ENCODE results near the gene MOB4.
"Not testable (repeated sequence)": the region's sequence is repeated elsewhere in the genome, so short reads cannot be mapped to it uniquely, and the experiment has no call there.

Gene MOB4

DNA sequence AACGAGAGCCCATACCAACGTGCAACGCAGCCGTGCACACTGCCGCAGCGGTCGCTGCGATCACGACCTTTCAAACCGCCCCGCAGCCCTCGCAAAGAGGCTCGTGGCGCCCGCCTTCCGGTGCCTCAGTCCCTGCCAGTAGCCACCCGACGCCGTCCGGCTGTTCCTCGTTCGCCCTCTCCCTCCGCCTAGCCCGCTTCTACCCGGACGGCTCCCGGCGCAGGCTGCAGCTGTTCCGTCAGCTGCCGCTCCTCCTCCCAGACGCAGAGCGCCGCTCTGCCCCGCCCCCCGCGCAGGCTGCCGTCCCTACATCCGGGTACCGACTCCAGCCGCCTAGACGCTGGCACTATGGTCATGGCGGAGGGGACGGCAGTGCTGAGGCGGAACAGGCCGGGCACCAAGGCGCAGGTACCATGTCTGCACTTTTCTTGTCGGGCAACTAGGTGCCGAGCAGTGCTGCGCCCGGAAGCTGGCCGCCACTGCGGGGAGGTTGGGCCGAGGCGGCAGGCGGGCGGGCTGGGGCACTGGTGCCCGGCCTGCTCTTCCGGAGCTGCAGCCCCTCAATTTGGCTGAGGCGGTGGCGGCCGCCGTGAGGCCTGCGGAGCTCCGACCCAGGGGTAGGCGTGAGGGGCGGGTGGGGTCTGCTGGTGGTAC, at the start of gene MOB4:
MOB4 (plus strand) TSS at position 328 of the 654 bp plus-strand sequence; CDS start at position 349, 21 bp downstream.
- DNase-seq, result peak; percentile 84 to 89 (median 88)

DNA sequence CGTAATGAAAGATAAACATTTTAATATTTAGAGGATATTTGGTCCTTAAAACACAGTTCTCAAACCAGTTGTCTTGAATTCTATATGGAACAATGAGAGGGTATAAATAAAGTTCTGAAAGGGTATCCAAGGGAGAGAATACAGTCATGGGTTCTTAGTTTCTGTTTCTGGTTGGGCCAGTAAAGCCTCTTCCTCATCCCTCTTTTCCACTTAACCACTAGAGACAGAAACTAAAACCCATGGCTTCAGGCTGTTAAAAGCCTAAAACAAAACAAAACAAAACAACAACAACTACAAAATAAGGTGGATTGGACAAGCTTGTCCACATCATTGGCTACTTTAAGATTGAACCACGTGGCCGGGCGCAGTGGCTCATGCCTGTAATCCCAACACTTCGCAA, 43.7 kb upstream of the MOB4 start:
- DNase-seq, result no peak

DNA sequence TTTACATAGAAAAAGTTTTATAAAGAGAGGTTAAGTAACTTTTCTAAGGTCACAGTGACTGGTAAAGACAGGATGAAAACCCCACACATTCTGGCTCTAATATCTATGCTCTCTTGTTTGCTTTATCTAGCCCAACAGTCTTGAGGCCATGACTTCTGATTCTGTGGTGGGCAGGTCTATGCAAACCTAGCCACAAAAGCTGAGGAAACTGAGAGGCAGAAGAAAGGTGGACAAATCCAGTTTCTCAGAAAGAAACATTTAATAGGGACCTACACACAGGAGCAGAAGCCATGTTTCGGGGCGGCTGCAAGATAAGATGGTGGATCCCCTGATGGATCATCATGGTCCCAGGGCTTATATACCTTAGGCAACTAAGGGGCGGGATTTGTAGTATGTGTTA, 38.1 kb upstream of the MOB4 start:
- no peak for DNase-seq

DNA sequence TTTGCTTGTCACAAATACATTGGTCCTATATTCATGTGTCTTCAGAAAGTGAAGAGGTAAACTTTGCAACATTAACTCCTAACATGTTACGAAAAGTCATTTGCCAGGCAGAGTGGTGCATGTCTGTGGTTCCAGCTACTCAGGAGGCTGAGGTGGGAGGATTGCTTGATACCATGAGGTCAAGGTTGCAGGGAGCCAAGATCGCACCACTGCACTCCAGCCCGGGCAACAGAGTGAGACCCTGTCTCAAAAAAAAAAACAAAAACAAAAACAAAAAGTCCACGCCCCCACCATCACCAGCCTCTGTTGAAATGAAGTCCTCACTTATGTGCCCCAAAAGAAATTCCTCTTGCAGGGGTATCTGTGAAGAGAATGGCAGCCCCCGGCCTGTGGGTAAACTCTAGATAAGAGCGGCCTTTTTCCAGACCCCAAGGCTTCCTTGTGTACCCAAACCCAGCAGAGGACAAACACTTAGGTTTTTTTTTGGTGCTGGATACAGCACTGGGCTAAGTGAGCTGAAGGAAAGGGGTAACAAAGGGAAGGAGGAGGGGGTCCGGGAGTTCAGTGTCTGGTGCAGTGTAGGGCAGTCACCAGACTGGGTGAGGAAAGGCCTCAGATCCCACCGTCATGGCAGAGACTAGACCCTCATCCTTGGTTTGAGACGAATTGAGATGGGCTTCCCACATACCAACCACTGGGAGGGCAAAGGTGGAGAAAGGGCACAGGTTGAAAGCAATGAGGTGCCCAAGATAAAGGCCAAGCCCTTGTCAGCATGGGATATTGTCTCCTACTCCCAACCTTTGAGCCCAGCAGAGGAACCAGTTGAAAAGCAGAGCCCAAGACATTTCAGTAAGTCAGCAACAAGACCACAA, 35.5 kb upstream of the MOB4 start:
- DNase-seq, result no peak

DNA sequence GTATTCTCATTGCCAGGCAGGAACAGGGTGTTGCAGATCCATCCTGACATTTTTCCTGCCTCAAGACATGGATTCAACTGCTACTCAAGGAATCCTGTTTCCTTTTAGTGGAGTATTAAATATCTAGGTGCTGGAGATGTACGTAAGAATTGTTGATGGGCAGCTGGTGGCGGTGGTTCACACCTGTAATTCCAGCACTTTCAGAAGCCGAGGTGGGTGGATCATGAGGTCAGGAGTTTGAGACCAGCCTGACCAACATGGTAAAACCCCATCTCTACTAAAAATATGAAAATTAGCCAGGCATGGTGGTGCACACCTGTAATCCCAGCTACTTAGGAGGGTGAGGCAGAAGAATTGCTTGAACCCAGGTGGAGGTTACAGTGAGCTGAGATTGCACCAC, 31.6 kb upstream of the MOB4 start:
- DNase-seq, result not testable (repeated sequence)

DNA sequence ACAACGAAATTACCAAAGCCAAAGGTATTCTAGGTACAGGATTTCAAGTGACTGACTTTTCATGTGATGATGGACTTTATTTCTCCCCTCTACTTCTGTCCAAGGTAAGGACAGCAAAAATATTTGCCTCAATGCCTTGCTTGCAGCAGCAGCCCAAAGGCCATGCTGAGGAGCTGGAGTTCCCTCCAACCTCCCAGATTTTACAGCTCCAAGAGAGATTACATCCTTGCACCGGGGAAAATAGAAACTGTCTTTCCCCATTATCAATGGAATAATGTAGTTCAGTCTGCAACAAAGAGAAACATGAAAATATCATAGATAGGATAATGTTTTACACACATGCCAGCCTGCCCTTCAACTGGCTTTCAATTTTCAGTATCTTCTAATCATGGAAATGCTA, 29.7 kb upstream of the MOB4 start:
- DNase-seq, result no peak

DNA sequence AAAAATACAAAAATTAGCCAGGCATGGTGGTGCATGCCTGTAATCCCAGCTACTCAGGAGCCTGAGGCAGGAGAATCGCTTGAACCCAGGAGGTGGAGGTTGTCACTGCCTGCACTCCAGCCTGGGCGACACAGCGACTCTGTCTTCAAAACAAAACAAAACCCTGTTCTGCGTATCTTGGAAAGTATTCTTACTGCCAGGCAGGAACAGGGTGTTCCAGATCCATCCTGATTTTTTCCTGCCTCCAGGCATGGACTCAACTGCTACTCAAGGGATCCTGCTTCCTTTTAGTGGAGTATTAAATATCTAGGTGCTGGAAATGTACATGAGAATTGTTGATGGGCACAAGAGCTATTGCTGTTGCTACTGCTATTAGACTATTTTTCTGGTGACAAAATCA, 28.5 kb upstream of the MOB4 start:
- DNase-seq, result no peak

DNA sequence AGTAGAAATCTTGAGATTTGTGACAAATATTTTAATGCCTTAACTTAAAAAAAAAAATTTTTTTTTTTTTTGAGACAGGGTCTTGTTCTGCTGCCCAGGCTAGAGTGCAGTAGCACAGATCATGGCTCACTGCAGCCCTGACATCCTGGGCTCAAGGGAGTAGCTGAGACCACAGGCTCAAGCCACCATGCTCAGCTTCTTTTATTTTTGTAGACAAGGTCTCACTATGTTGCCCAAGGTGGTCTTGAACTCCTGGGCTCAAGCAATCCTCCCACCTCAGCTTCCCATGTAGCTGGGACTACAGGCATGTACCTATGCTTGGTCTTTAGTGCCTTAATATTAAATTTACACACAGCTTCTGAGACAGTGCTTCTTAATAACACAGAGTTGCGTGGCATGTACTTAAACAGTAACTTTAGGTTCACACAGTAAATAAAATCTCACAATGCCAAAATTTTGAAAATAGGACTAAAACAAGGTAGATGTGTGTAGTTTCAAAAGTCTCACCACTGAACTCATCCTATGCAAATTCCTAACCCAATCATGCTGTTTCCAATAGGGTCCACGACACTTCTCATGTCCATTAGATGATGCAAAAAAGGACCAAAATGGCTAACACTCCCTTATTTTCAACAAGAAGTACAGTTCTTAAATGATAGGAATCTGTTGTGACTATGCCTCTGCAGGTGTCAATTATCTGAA, 20.3 kb upstream of the MOB4 start:
- no peak for DNase-seq

DNA sequence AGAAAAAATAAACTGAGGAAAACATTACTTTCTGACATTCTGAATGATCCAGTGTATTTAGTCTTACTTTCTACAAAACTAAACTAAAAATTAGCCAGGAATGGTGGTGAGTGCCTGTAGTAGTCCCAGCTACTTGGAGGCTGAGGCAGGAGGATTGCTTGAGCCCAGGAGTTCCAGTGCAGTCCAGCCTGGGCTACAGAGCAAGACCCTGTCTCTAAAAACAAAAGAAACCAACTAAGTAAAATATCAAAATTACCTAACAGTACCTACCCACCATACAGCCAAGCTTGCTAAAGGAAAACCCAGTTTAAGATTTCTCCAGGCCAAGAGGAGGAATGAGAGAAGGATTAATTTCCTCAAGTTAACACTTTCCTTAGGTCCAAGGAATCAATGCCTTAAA, 19.2 kb upstream of the MOB4 start:
- DNase-seq, result no peak

DNA sequence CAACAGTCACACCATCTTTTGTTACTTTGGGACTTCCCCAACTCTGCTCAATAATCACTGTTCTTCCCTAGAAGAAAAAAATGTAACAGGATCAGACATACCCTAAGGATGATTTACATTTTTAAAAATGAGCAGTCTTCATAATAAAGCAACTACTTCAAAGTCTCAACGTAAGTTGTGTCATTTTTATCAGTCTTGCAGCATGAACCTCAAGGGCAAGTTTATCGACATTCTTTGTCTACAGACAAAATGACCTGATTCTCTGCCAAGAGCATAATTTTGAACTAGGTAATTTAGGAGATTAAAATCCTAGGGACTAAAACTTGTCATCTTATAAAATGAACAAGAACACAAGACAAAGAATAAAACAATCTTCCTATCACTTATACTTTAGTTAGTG, 18.5 kb upstream of the MOB4 start:
- no peak for DNase-seq

DNA sequence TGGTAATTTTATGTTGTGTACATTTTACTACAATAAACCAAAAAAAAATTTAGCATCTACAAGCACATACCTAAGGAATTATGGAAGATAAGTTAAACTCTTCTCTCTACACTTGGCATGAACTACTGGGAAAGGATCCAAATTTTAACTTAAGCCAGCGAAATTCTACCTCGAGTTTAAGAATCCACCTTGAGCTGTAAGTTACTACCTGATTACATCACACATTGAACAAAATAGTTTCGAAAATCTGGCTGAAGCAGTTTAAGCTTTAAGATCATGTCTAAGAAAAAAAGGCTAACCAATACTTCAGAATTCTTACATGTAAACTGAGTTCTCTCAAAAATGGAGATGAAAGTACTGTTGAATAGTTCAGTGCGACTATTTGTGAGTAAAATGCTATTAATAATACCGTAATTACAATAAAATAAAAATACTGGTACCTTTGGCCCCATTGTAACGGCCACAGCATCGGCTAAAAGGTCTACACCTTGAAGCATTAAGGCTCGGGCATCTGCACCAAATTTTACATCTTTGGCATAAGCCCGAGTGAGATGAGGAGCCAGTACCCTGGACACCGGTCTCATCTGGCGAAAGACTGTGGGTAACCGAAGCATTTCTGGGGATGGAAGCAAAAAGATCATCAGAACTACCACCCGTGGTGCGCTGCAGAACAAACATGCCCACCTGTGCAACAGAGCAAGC, 17.5 kb upstream of the MOB4 start:
- no peak for DNase-seq

DNA sequence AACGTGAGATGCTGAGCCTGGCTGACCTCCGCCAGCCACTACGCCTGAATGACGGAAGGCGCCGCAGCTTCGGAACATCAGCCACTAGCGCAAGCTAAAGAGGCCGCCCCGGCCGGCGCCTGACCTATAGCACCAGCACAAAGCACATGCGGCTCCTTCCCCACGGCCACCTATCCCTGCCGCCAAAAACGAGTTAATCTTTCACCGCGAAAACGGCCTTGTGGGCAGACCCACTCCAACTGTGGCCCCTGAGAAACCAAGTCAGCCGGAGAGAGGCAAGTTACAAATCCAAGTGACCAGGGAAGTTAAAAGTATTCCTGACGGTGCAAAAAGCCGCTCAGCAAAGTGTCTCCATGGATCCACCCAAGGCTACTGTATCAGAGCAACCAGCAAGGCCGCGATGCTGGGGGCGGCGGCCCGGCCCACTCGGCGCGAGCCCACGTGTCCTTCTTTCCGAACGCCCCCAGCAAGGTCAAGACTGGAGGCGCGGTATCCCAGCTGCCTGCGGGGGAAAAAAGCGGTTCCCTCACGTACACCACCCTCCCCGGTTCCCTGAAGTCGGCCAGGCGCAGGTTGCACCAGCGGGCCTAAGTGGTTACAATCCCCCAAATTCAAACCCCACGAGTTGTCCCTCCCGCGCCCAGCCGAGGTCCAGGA, 16.8 kb upstream of the MOB4 start:
- DNase-seq, result peak; percentile 18 to 64 (median 50)

DNA sequence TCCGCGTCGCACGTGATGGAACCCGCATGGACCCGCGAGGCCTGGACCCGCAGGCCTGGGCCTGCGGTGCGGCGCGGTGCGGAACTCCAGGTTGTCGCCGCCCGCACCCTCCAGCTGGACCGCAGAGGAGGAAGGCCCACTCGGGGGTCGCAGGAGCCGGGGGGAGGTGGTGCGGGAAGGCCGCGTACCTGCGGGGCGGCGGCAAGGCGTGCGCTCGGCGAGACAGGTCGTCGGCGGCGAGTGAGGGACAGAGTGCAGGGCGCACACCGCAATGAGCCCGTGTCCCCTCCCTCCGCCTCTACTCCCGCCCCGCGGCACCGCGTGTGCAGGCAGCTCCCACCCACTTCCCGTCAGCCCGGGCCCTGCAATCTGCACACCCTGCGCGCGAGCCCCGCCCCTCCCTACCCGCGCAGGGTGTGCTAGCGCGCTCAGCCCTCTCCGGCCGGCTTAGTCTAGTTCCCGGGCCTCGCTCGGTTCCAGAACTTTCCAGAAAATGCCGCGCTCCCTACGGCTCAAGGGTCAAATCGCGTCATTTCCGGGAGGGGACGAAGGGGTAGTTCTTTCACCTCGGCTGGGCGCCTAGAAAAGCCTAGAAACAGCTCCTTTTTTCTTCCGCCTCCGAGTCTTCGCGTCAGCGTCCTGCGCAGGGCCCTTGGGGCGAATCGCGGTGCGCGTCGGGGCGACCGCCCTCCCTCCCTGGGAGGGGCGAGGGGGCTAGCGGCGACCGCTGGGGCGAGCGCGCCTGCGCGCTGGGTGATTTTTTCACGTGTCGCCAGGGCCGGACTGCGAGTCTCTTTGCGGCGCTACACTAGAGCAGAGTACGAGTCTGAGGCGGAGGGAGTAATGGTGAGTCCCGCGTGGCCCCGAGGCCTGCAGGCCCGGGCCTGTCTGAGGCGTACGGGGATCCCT, 16.0 kb upstream of the MOB4 start, which contains the start of the genes HSPD1 and HSPE1:
HSPD1 (minus strand) TSS at position 247 of the 909 bp plus-strand sequence. CDS start 992 bp downstream, outside the sequence.
HSPE1 (plus strand) TSS at position 786 of the 909 bp plus-strand sequence; CDS start at position 844, 58 bp downstream.
- DNase-seq, result peak; percentile 92 to 100 (median 98)

DNA sequence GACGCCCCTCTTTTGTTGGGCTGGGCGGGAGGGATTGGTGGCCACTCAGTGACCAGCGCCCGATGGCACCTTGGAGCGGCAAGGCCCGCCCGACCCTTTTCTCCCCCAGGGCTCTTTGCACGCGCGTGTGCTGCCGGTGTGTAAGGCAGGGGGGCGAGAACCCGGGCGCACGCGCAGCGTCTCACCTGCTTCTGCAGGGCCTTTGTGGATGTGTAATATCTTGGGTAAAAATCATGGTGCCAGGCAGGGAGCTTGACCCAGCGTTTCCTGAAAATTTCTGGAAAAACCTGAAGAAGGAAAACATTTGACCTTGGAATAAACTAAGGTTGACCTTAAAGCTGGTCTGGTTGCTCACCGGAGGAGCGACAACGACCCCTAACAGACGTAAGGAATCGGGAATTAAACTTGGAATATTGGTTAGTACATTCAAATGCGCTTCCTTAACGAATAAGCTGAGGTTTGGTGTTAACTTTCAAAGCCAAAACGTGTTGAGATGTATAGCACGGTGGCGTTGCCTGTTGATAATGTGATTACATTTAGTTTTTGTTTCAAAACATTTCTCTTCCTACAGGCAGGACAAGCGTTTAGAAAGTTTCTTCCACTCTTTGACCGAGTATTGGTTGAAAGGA, 15.2 kb upstream of the MOB4 start:
- DNase-seq, result peak in 4 of 6 experiments; percentile 10 to 62 (median 42)

DNA sequence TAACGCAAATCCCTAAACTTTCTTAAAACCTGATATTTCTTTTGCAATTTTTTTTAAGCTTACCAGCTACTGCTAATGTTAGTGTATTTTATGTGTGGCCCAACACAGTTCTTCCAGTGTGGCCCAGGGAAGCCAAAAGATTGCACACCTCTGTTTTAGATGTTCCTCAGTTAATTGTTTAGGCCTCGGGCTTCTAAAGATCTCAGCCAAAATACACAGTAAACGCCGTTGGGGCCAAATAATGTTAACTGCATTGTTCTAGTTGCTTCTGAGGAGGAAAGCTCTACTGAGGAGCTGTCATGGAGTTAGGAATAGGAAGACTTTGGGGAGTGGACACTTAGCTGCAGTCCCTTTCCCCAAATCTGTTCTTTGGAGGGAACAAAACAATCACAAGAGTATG, 13.7 kb upstream of the MOB4 start:
- DNase-seq, result no peak

DNA sequence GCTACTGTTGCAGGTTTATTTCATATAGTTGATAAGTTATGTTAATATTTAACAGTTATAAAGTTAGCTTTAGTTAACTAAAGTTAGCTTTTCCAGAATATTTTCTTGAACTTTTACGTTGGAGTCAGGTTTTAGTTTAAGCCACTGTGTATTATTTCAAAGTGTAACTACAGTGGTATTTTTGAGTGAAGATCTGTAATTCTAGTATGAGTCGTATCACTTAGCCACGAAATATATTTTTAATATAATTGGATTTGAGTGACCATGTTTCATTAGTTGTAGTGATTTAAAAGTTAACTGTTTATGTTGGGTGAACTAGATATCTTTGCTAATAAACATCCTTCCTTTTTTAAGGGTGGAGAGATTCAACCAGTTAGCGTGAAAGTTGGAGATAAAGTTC, 13.2 kb upstream of the MOB4 start:
- DNase-seq, result no peak

DNA sequence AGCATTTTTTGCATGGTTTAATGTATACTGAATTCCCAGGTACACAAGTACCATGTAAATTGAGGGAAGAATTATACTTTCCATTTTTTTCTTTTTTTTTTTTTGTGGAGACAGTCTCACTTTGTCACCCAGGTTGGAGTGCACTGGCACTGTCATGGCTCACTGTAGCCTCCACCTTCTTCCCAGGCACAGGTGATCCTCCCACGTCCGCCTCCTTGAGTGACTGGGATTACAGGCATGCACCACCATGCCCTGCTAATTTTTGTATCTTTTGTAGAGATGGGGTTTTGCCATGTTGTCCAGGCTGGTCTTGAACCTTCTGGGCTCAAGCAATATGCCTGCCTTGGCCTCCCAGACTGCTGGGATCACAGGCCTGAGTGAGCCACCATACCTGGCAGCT, 11.9 kb upstream of the MOB4 start:
- no peak for DNase-seq

DNA sequence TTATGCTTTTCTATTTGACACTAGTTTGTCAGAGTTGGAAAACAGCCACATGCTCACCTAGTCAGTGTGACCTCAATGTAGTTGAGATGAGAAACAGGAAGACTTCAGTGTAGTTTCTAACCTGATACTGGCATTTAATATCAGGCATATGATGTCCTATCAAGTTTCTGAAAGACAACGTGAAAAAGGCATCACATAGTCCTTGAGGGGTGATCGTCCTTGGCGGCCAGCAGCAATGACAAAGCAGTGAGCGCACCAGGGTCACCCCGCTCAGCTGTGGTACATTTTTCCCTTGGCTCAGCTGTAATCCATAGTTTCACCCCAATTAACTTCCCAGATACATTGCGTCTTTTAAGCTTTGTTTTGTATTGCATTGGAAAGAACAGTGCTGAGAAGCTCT, 11.4 kb upstream of the MOB4 start:
- DNase-seq, result no peak

DNA sequence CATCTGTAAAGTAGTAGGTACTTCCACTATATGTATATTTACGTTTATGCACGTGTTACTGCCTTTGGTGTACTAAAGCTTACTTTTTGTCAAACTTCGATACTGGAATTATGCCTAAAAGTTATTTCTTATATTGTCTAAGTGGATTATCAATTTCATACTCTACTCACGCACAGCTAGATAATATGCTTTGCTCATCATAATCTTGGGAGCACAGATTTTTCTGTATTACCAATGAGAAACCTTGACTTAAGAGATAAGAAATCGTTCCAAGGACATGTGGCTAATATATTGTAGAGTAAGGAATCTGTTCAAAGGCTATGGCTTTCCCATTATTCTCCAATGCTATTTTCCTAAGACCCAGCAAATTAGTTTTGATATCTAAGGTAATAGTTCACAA, 9.2 kb upstream of the MOB4 start:
- no peak for DNase-seq

DNA sequence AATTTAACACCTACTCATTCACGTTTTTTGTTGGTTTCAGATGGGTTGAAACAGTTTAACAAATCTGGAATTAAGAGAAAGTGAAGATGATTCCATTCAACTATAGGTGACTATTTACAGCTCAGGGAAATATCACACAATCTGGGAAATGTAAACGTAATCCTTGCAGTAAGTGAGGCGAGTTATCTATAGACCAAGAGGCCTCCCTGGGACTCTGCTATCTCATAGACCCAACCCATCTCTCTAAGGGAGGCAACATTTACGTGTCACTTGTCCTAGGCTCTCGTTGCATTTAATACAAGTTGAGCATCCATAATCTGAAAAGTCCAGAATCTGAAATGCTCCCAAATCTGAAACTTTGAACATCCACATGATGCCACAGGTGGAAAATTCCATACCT, 2.0 kb upstream of the MOB4 start:
- DNase-seq, result no peak

DNA sequence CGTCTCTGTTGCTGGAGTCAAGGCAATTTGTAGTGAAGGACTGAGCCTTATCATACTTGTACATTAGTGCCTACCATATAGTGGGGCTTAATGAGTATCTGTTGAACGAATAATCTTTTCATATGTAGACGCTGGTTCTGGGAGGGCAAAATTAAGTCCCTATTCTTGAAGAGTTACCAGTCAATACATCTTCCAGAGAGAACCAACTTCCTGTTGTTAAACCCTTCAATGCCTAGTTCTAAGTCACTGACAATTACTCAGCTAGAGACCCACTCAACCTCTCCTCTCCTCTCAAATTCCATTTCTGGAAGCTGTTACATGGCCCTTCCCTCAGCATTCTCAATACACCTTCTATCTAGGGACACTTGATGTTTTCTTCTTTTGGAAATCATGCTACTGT, 1.1 kb upstream of the MOB4 start:
- DNase-seq, result peak in 3 of 6 experiments; percentile 3 to 40 (median 19)
